BE2C (cell line): ENCODE results near the gene TTC13.

Source experiments
- DNase-seq: peaks from one replicate; pipeline ENCODE4 v3.0.0-alpha.2; 2020
- H3K27me3 ChIP-seq: fragments of 250-450 bp; sonication (Bioruptor Pico); 2 replicates; pipeline ENCODE4 v1.5.1; 2020; ENCODE audit warnings: mild to moderate bottlenecking
- H3K36me3 ChIP-seq: fragments of 250-450 bp; sonication (Bioruptor Pico); 2 replicates; pipeline ENCODE4 v1.5.1; 2020; ENCODE audit warnings: mild to moderate bottlenecking
- H3K4me1 ChIP-seq: fragments of 250-450 bp; sonication (Bioruptor Pico); 2 replicates; pipeline ENCODE4 v1.5.1; 2020
- H3K4me3 ChIP-seq: 2 replicates; pipeline ENCODE4 v1.5.1; 2011; ENCODE audit warnings: low read depth, low read length
- H3K9me3 ChIP-seq: fragments of 250-450 bp; sonication (Bioruptor Pico); 2 replicates; pipeline ENCODE4 v1.5.1; 2020
- CTCF ChIP-seq: IDR thresholded peaks from 2 replicates; pipeline ENCODE4 v1.5.1; 2012; ENCODE audit warnings: mild to moderate bottlenecking, low read depth, low read length

The TTC13 gene

GRCh38 chr1:230948301-230948700 lies 30.4 kb downstream of the TTC13 start:
- Histone ChIP-seq H3K36me3 (no peaks in the 10 kb centered on the region), H3K4me3 (no peak overlapping the region), H3K4me1 (no peaks in the 10 kb centered on the region), H3K27me3 (no peaks in the 10 kb centered on the region), H3K9me3 (no peaks in the 10 kb centered on the region)
- no peak for DNase-seq
- no peak for TF ChIP-seq CTCF

GRCh38 chr1:230943048-230943593 lies 35.5 kb downstream of the TTC13 start:
- TF ChIP-seq CTCF = no peak
- Histone ChIP-seq H3K4me3 (no peak overlapping the region), H3K9me3 (no peaks in the 10 kb centered on the region), H3K27me3 (no peaks in the 10 kb centered on the region), H3K4me1 (no peaks in the 10 kb centered on the region), H3K36me3 (no peaks in the 10 kb centered on the region)
- no peak for DNase-seq

GRCh38 chr1:230940848-230941247 lies 37.8 kb downstream of the TTC13 start:
- DNase-seq = no peak
- Histone ChIP-seq H3K27me3 (no peaks in the 10 kb centered on the region), H3K4me1 (no peaks in the 10 kb centered on the region), H3K9me3 (no peaks in the 10 kb centered on the region), H3K4me3 (no peak overlapping the region), H3K36me3 (no peaks in the 10 kb centered on the region)
- no peak for TF ChIP-seq CTCF

- no peak overlapping the region for H3K4me3 ChIP-seq
- TF ChIP-seq CTCF = no peak
- no peaks in the 10 kb centered on the region for H3K36me3 ChIP-seq
- no peaks in the 10 kb centered on the region for H3K4me1 ChIP-seq
- no peaks in the 10 kb centered on the region for H3K9me3 ChIP-seq
- H3K27me3 ChIP-seq = no peaks in the 10 kb centered on the region
- DNase-seq = no peak
Observed at GRCh38 chr1:230939806-230940489, 38.7 kb downstream of the TTC13 start.

GRCh38 chr1:230938924-230939368 lies 39.7 kb downstream of the TTC13 start:
- H3K4me3 ChIP-seq = no peak overlapping the region
- no peaks in the 10 kb centered on the region for H3K9me3 ChIP-seq
- no peak for DNase-seq
- H3K36me3 ChIP-seq = no peaks in the 10 kb centered on the region
- no peaks in the 10 kb centered on the region for H3K4me1 ChIP-seq
- no peak for TF ChIP-seq CTCF
- H3K27me3 ChIP-seq = no peaks in the 10 kb centered on the region

GRCh38 chr1:230937371-230937770 lies 41.3 kb downstream of the TTC13 start:
- H3K9me3 ChIP-seq = no peaks in the 10 kb centered on the region
- H3K36me3 ChIP-seq = no peaks in the 10 kb centered on the region
- H3K27me3 ChIP-seq = no peaks in the 10 kb centered on the region
- H3K4me3 ChIP-seq = no peak overlapping the region
- no peak for DNase-seq
- TF ChIP-seq CTCF = no peak
- no peaks in the 10 kb centered on the region for H3K4me1 ChIP-seq
